Activated naive CD4-positive, alpha-beta T cell treated with anti-CD3 and anti-CD28 coated beads, Interleukin-2, amount 50 U/mL, for 16 hours (primary cell): ENCODE measurements around the gene SF1.
A peak's percentile ranks its signal among the peaks of the same experiment; 100 is the strongest.
"Not testable (repeated sequence)": the region's sequence is repeated elsewhere in the genome, so short reads cannot be mapped to it uniquely, and the experiment has no call there.

Experiments
- DNase-seq: peaks from one replicate; pipeline ENCODE4 v3.0.0-alpha.2; 2020

SF1 gene

GRCh38 chr11:64778473-64779298 lies at the start of gene SF1:
TSS of gene SF1 (minus strand) at chr11:64778542. CDS start at chr11:64778392, 150 bp downstream.
- DNase-seq: peak; percentile 99

- no peak for DNase-seq
Measured at GRCh38 chr11:64827451-64827839, 49.1 kb upstream of the SF1 start.

DNA sequence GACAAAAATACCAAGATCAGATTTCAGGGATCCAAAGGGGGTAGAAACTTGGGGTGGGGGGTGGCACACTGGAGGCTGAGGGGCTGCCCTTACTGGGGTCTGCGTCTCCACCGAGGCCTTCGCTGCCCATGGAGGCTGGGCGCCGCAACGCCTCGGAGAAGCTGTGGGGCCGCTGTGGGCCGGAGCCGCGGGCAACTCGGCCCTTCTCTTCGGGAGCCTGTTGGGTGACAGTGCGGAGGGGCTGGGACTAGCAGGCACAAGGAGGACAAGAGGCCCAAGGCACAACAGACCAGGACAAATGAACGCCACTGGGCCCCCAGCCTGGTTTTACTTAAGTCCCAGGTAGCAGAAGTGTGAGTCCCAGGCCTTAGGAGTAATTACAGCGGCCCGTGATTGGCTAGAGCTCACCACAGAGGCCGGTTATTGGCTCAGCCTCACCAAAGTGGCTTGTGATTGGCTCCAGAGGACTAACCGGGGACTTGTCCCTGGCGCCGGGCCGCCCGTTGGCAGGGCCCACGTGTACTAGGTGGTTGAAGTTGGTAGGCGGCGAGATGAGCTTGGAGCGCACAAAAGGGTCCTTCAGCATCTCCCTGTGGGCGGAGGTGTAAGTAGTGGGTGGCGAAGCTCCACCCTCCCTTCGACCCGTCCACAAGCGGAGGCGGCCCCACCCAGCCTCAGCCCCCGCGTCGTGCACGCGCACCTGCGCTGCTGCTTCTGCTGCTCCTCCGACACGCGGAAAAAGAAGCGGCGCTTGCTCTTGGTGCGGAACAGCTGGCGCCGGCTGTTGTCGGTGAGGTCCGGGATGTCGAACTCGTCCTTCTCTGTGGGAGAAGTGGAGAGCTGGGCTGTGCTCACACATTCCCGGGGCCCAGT lies 48.5 kb upstream of the SF1 start:
- DNase-seq: no peak

GRCh38 chr11:64826062-64826461 lies 47.7 kb upstream of the SF1 start:
- no peak for DNase-seq

DNA sequence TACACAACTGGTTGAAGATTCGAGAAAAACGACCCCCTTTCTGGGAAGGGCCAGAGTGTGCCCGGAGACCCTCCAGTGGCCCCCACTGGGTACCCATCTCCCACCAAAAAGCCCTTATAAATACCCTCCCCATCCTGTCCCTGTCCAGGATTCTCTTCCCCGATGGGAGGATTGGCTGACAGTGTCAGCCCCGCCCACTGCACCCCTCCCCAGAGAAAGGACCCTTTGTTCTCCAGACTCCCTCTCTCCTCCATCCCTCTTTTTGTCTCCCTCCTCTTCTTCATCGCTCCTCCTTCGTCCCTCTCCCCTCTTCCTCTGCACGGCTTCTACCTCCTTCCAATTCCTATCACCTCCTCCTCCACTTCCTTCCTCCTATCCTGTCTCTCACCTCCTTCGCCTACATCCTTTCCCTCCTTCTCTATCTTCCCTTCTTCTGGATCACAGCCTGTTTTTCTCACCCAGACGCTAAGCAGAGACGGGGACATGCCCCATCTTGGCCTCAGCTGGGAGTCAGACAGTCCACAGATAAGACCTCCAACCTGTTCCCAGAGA lies 45.3 kb upstream of the SF1 start:
- DNase-seq: no peak

- DNase-seq: no peak
Measured at GRCh38 chr11:64817476-64817875, 39.1 kb upstream of the SF1 start.

DNA sequence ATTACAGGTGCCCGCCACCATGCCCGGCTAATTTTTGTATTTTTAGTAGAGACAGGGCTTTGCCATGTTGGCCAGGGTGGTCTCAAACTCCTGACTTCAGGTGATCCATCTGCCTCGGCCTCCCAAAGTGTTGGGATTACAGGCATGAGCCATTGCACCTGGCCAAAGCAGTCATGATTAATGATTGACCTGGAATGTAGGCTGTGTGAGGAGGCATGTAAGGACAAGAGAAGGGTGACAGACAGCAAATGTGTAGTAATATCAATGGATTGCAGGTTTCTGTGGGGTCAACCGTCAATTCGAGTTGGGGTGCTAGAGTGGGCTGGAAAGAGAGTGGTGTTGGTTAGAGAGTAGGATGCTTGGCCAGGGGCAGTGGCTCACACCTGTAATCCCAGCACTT lies 37.1 kb upstream of the SF1 start:
- not testable (repeated sequence) for DNase-seq

DNA sequence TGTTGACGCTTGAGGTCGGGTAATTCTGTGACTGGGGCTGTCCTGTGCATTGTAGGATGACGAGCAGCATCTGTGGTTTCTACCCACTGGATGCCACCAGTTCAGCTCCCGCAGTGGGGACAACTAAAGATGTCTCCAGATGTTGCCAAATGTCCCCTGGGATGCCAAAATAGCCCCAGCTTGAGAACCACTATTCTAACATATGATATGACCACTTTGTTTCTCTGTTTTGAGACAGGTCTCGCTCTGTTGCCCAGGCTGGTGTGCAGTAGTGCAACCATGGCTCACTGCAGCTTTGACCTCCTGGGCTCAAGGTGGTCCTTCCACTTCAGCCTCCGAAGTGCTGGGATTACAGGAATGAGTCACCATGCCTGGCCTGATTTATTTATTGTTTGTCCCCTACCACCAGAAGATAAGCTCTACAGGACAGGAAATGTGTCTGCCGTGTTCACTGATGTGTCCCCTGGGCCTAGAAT lies 36.4 kb upstream of the SF1 start:
- no peak for DNase-seq

DNA sequence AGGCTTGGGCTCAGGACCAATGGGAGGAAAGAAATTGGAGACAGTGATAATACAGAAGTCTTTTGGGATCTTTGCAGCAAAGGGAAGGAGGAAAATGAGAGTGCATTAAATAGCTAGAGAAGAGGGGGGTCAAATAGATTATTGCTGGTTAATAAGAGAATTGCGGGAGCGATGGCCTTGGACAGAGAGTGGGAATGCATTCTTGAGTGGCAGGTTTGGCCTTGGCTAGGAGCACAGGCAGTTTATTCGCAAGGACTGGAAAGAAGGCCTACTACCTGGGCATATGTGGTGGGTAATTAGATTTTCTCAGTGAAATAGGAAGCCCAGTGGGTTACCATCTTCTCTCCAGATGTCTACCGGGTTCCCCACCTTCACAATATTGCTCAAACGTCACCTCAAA lies 35.5 kb upstream of the SF1 start:
- no peak for DNase-seq

- DNase-seq: peak; percentile 37
Measured at GRCh38 chr11:64810891-64811272, 32.5 kb upstream of the SF1 start.

GRCh38 chr11:64810271-64810890 lies 32.0 kb upstream of the SF1 start, which contains the start of gene MEN1:
TSS of gene MEN1 (minus strand) at chr11:64810551. CDS start at chr11:64810109, 442 bp downstream.
- DNase-seq: peak; percentile 84

DNA sequence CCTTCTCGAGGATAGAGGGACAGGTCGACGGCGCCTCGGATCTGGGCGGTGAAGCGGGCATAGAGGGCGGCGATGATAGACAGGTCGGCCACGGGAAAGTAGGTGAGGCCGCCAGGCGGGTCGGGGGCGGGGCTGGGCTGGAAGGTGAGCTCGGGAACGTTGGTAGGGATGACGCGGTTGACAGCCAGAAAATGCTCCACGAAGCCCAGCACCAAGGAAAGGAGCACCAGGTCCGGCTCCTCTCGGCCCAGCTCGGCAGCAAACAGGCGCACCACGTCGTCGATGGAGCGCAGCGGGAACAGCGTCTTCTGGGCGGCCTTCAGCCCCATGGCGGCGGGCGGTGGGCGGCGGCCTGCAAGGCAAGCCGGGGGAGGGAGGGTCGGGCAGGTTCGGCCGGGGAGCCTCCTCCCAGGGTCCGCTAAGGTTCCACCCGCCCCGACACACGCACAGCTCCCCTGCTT lies 31.5 kb upstream of the SF1 start:
- DNase-seq: peak; percentile 30

DNA sequence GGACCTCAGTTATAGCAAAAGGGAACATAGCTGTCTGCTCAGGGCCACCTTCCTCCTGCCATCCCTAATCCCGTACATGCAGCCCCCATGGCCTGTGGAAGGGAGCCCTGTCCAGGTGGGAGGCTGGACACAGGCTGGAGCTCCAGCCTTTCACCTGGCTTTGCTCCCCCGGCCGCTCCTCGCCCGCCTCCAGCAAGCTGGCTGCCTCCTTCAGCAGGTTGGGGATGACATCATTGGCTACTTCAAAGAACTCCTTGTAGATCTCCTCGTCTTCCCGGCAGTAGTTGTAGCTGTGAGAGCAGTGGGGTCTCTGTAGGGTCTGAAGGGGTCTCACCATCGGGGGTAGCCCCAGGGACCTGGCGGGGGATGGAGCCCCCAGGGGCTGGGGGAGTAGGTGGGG lies 27.1 kb upstream of the SF1 start:
- no peak for DNase-seq

DNA sequence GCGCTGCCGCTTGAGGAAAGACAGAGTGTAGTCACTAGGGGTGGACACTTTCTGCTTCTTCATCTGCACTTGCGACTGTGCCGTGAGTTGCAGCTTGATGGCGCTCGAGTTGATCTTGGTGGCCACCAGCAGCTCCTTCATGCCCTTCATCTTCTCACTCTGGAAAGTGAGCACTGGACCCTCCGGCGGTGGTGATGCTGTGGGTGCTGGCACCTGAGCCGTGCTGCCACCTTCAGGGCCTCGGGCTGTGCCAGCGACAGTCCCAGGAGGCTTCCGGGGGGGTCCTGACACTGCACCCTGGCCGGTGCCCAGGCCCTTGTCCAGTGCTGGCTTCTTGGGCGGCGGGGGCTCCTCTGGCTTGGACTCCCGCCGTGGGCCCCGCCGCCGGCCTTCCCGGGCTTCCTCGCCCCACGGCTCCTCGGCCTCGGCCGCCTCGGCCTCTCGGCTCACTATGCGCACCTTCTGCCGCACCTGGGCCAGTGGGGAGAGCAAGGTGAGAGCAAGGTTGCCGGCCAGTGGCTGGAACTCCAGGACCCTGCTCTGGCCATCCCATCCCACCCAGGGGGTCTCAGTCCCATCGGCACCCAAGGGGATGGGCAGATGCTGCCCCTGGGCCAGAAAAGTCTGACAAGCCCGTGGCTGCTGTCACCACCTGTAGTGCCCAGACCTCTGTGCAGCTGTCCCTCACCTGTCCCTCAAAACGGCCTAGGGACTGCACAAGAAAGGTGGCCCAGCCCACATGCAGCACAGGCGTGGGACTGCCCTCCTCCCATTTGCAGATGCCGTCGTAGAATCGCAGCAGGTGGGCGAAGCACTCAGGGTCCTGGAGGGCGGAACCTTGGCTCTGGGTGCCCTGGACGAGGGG lies 26.2 kb upstream of the SF1 start:
- no peak for DNase-seq

- no peak for DNase-seq
Measured at GRCh38 chr11:64803846-64804345, 25.6 kb upstream of the SF1 start.

DNA sequence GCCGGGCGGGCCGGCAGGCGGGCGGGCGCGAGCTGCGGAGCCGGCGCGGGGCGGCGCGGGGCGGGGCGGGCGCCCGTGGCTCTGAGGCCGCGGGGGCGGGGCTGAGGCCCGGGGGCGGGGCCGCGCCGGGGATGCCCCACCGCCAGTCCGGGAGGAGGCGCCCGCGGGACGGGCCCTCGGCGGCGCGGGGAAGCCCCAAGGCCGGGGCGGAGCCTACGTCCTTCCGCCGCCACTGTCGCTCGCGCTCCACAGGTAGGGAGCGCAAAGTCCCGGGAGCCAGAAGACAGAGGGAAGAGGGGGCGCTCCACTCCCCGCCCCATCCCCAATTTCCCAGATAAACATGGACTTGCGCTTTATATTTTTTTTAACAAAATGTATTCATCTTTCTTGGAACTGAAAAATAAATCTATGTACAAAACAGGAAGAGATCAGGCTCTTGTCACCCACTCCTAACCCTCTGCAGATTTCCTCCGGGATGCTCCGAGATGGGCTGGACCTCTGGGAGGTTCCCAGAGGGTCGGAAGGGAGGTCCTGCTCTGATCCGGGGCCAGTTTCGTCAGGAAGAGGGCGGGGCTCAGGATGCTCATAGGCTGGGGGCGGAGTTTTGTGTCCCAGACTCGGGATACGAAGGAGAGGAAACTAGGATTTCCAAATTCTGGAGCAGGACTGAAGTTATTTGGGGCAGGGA lies 25.0 kb upstream of the SF1 start, which contains the start of gene MAP4K2:
Gene MAP4K2 (minus strand): TSS at position 57 of the 688 bp plus-strand sequence. CDS start 65 bp downstream, outside the sequence.
- DNase-seq: peak; percentile 91

GRCh38 chr11:64802370-64803157 lies 24.2 kb upstream of the SF1 start:
- DNase-seq: peak; percentile 44

DNA sequence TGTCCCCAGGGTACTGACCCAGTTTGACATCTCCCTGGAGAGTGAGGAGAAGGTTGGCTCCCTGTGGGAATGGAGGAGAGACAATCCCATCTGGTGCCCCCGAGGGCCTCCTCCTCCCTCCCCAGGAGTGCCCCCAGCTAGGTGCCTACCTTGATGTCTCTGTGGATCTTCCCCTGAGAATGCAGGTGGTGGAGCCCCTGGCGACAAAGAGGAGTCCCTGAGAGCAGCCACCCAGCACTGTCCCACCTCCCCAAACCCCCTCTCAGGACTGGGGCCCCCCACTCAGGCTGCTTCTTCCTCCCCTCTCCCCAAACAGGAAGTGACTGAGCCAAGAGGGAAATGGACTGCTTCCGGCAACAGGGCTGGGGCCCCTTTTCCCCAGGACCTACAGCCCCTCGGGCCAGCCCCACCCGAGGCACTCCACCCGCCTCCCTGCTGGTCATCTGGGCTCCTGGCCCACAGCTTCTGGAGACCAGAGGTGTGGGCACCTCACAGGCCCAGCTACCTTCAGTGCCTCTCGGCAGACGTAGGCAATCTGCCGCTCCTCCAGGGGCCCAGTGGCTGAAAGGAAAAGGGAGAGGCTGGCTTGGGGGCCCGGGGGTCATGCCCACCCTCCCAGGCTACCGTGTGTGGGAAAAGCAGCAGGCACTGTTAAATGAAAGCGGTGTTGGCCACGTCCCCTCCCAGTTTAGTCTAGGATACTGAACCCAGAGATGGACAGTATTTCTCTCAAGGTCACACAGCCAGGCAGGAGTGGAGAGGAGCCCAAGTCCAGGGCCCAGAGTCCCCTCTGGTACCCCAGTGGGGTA lies 23.4 kb upstream of the SF1 start:
- DNase-seq: no peak

GRCh38 chr11:64801158-64801464 lies 22.8 kb upstream of the SF1 start:
- no peak for DNase-seq
